Measurements from ENCODE around the gene ELP6.

The ELP6 gene, protein sequence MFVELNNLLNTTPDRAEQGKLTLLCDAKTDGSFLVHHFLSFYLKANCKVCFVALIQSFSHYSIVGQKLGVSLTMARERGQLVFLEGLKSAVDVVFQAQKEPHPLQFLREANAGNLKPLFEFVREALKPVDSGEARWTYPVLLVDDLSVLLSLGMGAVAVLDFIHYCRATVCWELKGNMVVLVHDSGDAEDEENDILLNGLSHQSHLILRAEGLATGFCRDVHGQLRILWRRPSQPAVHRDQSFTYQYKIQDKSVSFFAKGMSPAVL

DNA sequence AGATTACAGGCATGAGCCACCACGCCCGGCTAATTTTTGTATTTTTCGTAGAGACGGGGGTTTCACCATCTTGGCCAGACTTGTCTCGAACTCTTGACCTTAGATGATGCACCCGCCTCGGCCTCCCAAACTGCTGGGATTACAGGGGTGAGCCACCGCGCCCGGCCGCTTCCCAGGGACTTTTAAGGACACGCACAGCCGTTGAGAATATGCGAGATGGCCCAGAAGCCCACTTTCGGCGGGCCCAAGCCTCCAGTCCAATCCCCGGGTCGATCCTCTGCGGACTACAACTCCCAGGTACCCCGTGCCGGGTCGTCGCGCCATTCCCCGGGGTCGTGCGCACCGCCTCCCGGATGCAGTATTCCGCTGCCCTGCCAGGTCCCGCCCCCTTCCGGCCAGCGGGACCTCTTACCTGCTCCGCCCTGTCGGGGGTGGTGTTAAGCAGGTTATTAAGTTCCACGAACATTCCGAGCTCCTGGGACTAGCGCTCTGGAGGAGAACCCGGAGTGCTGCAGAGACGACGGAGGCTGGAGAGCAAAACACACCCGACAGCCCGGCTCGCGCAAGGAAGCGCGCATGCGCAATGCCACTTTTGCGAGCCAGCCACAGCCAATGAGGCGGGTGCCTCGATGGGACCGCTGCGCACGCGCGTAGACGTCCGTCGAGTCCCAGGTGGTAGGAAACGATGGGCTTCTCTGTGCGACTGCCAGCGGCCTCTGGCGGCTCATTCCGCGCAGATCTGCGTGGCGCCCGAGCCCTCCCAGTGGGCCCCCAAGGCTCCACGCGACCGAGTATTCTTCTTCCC lies at the start of gene ELP6:
Gene ELP6, minus strand, starts transcription at position 588 of the 805 bp plus-strand sequence. Its CDS starts 122 bp downstream, at position 466.
- peak; percentile 95 for DNase-seq (ENCODE audit: low read depth)

DNA sequence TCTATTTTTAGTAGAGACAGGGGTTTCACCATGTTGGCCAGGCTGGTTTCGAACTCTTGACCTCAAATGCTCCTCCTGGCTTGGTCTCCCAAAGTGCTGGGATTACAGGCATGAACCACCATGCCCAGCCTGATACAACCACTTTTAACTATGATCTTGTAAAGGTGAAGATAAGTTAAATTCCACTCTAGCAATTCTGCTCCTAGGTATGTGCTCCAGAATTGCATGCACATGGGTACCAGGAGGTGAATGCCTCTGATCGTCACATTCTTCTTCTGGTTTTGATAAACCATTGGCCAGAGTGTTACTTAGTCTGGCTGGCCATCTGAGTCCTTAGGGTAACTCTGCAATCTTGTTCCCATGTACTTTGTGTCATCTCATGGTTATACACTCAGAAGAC lies 42.8 kb upstream of the ELP6 start:
- DNase-seq (ENCODE audit: low read depth), result no peak

DNA sequence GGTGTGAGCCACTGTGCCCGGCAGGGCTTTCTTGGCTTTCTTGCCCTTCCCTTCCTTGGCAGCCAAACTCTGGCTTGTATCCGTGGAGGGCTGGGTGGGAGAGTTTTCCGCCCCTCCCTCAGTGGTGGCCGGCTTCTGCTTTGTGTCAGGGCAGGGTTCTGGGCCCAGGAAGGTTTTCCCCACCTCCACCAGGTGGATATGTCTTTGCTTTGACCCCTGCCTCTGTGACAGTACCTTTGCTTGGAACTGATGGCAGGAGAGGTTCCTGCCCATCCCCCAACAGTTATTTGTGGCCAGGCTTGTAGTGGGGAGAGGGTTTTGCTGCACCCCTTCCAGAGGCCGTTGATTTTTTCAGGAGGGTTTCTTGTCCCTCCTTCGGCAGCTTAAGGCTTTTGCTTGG lies 40.8 kb upstream of the ELP6 start:
- no peak for DNase-seq (ENCODE audit: low read depth)

DNA sequence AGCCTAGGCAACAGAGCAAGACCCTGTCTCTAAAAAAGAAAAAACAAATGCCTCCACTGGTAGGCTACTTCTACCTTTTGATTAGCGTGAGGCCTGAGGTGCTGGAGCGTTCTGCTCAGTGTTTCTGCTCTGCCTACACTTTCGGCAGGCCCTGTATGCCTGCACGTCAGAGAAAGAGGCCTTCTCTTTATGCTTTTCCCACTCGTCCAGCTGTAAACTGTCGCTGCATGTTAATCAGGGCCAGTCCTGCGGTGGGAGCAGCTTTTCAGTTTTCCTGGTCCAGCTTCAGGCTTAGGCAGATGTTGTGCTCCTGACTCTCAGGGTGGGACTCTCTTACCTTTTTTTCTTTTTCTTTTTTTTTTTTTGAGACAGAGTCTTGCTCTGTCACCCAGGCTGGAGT lies 39.9 kb upstream of the ELP6 start:
- DNase-seq (ENCODE audit: low read depth), result no peak

DNA sequence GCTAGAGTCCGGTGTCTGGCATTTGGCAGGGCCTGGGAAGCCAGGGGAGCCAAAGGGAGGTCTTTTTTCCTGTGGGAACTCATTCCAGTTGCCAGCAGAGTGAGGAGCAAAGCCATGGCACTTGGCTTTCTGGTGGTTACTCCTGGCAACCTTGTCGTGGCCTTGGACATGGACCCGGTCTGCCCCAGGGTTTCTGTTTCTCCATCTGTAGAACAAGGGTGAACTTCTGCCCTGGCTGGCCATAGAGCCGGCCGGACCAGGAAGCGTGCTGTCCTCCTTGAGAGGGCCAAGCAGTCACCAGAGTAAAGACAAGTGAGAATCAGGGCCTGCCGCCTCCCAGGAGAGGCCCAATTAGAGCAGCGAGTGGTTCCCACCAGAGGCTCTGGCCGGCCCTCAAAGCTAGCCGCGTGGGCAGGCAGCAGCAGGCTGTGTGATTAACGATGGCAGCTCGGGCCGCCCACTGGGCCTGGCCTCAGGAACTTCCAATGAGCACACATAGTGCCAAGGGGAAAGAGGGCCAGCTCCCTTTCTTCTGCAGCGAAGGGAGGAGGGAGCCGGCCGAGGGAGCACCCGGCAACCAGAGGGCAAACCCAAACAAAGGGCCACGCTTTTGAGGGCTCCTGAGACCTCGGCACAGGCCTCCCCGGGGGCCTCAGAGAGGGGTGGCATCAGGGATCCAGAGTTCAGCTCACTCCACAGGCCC lies 29.1 kb upstream of the ELP6 start:
- no peak for DNase-seq (ENCODE audit: low read depth)

DNA sequence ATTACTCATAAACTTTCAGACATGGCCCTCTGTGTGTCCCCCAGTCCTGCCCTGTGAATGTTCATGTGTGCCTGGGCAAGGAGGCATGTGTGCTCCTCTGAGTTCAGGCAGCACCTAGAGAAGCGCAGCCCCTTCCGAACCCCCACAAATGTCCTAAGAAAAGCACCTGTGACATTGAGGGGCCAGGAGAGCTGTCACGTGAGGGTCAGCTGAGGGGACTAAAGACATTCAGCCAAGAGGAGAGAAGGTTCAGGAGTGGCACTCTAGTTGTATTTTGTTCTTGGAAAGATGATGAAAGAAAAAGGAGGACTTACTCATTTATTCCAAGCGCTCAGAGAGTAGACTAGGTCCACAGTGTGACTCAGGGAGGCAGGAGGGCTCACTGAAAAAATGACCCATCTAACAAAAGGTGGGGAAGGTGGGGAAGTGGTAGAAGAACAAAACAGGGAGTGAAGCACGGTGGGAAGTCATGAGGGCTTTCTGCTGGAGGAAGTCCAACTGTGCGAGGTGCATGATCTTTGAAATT lies 28.1 kb upstream of the ELP6 start:
- DNase-seq (ENCODE audit: low read depth), result no peak

DNA sequence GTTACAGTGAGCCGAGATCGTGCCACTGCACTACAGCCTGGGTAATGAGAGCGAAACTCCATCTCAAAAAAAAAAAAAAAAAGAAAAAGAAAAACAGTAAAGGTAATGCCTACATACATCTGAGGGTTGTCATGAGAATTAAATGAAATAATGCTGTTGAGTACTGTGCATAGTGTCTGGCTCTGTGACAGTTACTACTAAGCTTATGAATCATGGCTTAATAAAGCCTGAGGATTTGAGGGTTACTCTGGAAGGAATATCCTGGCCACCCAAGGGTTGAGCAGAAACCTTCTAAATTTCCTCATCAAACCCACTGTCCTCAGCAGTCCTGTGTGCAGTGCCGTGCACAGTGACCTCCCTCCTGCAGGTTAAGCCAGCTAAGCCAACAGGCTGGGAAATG lies 26.8 kb upstream of the ELP6 start:
- DNase-seq (ENCODE audit: low read depth), result no peak

DNA sequence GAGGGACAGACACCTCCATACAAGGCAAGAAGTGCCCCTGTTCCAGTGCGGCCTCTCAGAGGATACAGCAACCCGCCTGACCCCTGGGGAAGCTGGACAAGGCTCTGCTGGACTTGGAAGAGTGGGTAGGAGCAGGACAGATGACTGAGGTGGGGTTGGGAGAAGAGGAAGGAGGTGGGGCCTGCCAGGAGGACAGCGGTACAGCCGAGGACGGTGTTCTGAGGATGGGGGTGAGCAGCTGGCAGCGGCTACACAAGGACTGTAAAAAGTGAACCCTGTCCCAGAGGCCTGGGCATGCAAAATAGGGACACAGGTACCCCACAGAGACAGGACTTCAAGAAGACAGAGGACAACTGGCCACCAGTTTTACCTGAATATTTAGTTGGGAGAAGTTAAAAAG lies 23.5 kb upstream of the ELP6 start:
- no peak for DNase-seq (ENCODE audit: low read depth)

DNA sequence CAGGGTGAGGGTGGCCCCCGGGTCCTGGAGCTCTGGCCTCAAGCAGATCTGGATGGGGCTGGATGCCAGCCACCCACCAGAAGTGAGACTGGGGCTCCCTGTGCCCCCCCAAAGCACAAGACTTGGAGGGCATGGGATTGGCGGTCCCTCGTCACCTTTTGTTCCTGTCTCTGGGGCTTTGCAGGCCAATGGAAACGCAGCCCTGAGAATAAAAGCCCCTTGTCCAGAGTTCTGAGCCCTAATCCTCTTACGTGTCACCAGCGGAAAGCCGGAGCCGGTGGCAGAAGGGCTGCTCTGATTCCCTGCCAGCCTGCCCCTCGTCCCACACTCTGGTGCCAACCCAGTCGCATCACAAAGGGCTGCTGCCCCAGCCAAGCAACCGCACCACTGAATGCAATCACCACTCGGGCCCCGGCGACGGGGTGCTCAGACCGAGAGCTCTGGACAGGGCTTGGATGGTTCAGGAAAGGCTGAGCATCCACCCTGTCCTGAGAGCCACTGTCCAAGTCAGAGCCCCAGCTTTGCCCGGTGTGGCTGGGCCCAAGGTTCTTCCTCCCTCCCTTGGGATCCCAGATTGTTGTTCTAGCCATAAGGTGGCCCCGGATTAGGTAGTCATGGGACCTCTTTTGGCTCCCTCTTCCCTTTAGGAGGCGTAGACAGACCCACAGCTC lies 22.8 kb upstream of the ELP6 start:
- no peak for DNase-seq (ENCODE audit: low read depth)

DNA sequence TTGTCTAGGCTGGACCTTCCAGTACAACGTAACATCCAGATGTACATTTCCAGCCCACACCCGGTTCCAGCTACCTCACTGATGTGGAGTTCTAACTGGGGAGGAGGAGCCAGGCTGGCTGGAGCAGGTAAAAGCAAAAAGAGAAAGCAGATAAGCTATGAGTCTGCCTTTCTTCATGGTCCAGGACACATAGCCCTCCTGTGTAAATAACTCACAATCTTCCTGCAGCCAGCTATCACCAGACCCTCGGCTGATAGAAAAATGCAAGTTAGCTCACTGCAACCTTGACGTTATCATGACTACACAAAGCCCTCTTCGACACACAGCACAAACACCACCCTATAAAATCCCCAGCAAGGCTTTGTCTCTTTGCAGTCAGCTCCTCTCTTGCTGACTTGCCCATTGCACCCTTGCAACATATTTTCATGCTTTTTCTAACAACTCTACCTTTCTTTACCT lies 20.5 kb upstream of the ELP6 start:
- no peak for DNase-seq (ENCODE audit: low read depth)

DNA sequence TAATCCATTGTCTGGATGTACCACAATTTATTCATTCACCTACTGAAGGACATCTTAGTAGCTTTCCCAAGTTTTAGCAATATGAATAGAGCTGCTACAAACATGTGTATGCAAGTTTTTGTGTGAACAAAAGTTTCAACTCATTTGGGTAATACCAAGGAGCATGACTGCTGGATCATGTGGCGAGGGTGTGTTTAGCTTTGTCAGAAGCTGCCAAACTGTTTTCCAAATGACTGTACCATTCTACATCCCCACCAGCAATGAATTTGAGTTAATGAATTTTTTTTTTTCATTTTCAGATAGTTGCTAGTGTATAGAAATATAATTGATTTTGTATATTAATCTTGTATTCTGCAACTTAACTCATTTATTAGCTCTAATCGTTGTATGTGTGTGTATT lies 20.0 kb upstream of the ELP6 start:
- no peak for DNase-seq (ENCODE audit: low read depth)

DNA sequence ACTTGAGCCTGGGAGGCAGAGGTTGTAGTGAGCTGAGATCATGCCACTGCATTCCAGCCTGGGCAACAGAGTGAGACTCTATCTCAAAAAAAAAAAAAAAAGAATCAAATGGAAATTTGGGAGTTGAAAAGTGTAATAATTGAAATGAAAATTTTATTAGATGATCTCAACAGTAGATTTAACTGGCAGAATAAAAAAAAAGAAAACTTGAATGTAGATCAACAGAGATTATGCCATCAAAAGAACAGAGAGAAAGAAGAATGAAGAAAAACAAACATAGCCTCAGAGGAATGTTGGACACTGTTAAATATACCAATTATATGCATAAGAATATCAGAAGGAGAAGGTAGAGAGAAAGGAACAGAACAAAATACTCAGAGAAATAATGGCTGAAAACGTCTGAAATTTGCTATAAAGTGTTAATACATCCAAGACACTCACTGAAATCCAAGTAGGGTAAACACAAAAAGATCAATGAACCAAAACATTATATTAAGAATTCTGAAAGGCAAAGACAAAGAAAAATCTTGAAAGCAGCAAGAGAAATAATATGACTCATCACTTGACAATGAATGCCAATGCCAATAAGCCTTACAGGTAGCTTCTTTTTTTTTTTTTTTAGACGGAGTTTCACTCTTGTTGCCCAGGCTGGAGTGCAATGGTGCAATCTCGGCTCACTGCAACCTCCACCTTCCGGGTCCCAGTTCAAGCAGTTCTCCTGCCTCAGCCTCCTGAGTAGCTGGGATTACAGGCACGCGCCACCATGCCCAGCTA lies 14.6 kb upstream of the ELP6 start:
- no peak for DNase-seq (ENCODE audit: low read depth)

DNA sequence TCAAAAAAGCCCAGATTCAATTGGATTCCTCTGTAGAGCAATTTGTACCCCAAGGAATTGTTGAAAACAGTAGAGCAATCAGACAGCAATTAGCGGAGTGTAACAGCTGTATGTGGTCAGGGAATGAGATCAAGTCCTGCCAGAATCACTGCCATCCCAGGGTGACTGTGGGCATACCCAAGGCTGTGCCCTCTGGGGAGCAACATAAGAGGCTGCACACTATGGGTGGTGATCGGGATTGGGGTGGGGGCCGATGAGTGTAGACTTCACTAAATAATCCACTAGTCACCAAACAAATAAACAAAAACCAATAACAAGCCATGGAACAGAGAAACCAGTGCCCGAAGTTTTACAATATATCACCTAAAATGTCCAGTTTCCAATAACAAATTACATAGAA lies 12.1 kb upstream of the ELP6 start:
- no peak for DNase-seq (ENCODE audit: low read depth)

DNA sequence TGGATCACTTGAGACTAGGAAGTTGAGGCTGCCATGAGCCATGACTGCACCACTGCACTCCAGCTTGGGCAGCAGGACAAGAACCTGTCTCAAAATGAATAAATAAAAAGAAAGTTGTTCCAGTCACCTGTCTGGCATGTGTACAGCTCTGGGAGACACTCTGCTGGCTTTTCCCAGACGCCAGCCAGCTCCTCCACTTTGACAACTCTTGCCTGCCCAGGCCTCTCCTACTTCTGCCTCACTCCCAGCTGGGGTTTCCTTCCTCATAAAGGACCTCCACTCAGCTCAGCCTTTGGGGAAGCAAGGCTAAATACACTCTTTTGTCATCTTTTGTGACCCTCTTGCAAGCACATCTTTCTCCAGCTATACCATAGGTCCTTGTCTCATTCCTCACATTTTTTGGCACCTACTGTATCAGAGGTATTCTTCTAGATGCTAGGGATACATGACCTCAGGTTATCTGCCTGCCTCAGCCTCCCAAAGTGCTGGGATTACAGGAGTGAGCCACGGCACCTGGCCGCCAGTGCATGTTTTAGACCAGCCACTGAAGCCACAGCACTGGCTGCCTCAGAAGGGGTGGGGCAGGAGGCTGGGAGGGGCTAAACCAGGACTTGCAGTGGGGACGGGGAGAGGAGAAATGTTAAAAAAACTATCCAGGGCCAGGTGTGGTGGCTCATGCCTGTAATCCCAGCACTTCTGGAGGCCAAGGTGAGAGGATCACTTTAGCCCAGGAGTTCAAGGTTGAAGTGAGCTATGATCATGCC lies 10.0 kb upstream of the ELP6 start:
- DNase-seq (ENCODE audit: low read depth), result no peak

DNA sequence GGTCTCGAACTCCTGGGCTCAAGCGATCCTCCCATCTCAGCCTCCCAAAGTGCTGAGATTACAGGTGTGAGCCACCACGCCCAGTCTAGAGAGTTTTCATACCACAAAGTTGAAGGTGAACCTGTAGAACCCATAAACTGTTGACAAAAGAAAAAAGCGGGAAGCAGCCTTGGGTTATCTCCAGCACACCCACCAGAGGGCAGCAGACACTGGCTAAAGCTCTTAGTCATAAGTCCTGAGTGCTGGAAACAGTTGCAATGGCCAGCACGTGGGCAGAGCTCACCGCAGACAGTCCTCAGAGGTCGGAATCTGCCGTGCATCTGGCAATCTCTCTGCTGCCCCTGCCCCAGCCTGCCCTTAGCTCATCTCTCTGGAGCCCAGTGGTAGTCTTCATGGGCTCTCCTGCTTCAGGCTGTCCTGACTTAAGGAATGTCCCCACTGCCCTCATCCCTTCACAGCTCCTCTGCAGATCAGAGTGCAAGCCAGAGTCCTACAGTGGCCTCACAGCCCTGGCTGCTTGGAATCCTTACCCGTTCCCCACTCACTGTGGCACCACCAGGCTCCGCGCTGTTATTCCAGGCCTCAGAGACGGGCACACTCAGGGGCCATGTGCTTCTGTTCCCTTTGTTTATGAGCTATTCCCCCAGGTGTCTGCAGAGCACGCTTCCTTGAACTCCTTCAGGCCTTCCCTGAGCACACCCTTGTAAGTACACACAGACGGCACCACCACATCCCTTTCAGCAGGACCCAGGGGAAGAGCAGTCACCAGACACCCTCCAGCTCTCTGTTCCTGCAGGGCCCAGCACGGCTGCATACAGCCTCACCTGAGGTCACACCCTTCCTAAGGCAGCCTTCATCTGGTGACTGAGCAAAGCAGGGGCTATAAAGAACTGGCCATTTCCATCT lies 8.8 kb upstream of the ELP6 start:
- peak; percentile 46 for DNase-seq (ENCODE audit: low read depth)

DNA sequence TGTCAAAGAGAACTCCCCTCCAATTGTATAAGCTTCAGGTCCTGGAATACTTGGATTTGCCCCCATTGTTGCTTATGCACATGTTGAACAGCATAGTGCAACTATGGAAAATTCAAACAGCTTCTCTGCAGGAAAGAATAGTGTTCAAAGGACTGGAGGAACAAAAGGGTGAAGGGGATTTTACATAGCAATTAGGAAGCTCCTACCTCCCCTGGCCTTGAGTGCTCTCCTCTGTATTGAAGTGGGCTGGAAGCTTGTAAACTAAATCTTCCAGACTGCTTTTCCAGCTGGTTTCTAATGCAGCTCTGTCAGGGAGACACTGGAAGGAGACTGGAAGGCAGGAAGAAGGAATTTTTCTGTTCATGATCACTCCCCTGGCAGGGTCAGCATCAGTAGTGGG lies 7.2 kb upstream of the ELP6 start:
- DNase-seq (ENCODE audit: low read depth), result no peak

DNA sequence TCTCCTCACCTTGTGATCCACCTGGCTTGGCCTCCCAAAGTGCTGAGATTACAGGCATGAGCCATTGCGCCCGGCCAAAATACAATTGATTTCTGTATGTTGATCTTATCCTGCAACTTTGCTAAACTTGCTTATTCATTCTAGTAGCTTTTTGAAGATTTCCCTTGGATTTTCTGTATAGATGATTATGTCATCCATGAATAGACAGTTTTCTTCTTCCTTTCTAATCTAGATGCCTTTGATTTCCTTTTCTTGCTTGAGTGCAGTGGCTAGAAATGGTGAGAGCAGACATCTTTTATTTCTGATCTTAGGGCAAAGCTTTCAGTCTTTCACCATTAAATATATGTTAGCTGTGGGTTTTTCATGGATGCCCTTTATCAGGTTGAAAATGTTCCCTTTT lies 4.4 kb upstream of the ELP6 start:
- DNase-seq (ENCODE audit: low read depth), result no peak

DNA sequence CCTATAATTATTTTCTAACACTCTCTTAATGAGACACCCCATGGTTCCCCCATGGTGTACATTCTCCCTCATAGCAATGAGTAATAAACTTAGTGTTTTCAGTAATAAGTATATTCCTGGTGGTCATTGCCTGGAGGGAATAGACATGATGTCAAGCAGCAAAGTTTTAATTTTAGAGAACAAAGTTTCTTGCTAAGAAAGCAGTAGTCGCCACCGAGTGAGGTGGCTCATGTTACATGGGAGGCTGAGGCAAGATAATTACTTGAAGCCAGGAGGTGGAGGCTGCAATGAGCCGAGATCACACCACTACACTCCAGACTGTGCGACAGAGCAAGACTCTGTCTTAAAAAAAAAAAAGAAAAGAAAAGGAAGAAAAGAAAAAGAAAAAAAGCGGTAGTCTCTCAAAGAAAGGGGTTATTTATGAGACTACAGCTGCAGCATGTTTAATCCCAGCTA lies 2.4 kb upstream of the ELP6 start:
- no peak for DNase-seq (ENCODE audit: low read depth)

DNA sequence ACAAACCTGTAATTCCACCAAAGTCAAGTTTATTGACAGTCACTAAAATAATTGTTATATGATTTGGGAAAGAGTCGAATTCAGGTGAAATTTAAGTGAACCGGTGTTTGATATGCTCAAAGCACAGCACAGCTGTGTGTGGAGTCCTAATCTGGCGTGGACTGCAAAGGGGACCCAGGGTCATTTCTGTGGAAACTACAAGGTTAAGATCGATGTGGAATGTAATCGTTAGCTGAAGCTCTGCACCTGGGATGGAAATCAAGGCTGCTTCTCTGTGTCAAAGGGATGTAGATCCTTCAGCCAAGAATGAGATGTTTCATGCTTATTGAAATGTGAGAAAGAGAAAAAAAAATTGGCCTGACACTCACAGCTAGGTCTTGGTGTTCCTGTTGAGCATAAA lies 1.6 kb upstream of the ELP6 start:
- DNase-seq (ENCODE audit: low read depth), result no peak
